GM12875 (cell line): ENCODE data around the gene TTLL10.

Experiments
- H3K4me3 ChIP-seq: one replicate; pipeline ENCODE4 v1.5.1; 2011; ENCODE audit warnings: low read depth, low read length, control low read depth
- TF ChIP-seq, protein P1 (sequence below): IDR thresholded peaks from 2 replicates; pipeline ENCODE4 v1.5.1; 2011; ENCODE audit warnings: low read depth, mild to moderate bottlenecking, control low read depth, inconsistent platforms, low read length, moderate library complexity, borderline replicate concordance; ENCODE audit not compliant: insufficient read depth

The TTLL10 gene

GRCh38 chr1:1223891-1224290 lies 50.2 kb downstream of the TTLL10 start:
- H3K4me3 ChIP-seq = no peak overlapping the region
- TF ChIP-seq, protein P1, sequence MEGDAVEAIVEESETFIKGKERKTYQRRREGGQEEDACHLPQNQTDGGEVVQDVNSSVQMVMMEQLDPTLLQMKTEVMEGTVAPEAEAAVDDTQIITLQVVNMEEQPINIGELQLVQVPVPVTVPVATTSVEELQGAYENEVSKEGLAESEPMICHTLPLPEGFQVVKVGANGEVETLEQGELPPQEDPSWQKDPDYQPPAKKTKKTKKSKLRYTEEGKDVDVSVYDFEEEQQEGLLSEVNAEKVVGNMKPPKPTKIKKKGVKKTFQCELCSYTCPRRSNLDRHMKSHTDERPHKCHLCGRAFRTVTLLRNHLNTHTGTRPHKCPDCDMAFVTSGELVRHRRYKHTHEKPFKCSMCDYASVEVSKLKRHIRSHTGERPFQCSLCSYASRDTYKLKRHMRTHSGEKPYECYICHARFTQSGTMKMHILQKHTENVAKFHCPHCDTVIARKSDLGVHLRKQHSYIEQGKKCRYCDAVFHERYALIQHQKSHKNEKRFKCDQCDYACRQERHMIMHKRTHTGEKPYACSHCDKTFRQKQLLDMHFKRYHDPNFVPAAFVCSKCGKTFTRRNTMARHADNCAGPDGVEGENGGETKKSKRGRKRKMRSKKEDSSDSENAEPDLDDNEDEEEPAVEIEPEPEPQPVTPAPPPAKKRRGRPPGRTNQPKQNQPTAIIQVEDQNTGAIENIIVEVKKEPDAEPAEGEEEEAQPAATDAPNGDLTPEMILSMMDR = no peak

DNA sequence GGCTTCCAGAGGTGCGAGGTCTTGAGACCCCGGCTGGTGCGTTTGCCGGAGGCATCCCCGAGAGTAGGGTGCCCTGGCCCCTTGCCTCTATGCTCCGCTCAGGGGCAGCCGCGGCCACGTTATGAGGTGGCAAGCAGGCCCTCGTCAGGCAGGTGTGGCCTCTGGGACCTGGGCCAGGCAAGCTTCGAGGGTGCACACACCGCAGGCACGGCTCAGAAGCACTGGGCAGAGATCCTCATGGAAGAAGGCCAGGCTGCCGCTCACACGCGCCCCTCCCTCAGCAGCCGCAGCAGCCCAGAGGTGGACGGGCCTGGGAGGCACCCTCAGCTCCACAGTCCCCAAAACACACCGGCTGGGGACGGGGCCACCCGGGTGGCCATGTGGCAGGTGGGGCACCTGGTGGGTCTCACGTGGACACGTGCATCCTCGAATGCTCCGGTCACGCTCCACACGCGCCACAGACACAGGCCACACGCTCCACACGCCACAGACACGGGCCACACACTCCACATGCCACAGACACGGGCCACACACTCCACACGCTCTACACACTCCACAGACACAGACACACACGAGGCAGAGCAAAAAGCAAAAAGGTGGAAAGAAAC lies 51.7 kb downstream of the TTLL10 start:
- TF ChIP-seq, protein P1 = no peak
- no peak overlapping the region for H3K4me3 ChIP-seq

GRCh38 chr1:1225913-1226312 lies 52.2 kb downstream of the TTLL10 start:
- TF ChIP-seq, protein P1 = no peak
- H3K4me3 ChIP-seq = no peak overlapping the region

DNA sequence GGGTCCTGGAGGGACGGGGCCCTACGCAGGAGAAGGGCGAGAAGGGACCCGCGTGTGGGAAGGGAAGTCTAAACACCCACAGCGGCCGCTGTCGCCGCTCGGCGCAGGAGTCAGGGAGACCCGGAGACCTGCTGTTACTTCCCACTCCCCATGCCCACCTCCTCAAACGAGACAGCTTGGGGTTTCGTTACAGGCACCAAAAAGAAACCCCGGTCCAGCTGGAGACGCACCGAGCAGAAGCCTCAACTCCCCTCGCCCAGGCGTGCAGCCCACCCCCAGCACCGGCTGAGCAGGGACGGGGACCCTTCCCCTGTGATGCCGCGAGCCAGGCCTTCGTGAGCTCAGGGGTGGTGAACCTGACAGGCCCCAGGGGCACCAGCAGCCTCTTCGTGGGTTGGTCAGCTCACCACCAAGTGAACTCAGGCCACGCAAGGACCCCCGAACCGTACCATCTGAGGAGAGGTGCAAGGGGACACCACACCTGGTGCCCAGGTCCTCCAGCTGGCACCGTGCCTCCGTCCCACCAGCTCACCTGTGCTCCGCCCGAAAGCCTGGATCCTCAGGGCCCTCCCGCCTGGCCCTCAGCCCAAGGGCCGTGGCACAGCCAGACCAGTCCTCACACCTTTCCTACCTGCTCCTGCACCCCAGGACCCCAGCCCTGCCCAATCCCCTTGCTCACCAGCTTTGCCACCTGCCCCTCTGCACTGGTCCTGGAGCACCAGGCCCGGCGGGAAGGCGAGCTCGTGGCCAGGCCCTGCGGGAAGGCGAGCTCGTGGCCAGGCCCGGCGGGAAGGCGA lies 53.1 kb downstream of the TTLL10 start:
- TF ChIP-seq, protein P1 = no peak
- no peak overlapping the region for H3K4me3 ChIP-seq

- TF ChIP-seq, protein P1 = no peak
- no peak overlapping the region for H3K4me3 ChIP-seq
Observed at GRCh38 chr1:1227386-1227785, 53.7 kb downstream of the TTLL10 start.

- TF ChIP-seq, protein P1 = no peak
- H3K4me3 ChIP-seq = no peak overlapping the region
Observed at GRCh38 chr1:1228187-1228586, 54.5 kb downstream of the TTLL10 start.

DNA sequence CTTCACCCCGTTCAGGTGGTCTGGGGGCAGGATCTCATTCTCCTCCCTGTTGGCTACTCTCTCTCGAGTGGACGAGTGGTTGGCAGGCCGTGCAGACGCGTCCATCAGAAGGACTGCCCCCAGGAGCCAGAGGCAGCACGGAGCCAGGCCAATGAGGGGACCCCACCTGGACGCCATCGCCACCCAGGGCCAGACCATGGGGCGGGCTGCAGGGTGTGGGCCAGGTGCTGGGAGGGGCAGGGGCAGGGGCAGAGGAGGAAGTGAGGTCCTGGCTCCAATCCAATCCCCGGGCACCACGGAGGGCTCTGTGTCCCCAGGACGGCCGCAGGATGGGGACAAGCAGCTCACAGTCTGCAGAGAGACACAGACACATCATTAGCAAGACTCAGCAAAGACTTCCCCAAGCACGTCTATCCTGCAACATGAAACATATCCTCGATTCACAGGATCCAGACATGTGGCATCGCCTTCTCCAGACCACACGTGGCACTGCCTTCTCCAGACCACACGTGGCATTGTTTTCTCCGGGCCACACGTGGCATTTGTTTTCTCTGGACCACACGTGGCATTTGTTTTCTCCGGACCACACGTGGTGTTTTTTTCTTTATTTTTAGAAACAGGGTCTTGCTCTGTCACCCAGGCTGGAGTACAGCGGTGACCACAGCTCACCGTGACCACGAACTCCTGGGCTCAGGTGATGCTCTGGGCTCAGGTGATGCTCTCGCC lies 55.1 kb downstream of the TTLL10 start:
- TF ChIP-seq, protein P1 = no peak
- no peak overlapping the region for H3K4me3 ChIP-seq
